COLO668 (cell line): ENCODE measurements around the gene WDR37.
"Not testable (repeated sequence)": the region's sequence is repeated elsewhere in the genome, so short reads cannot be mapped to it uniquely, and the experiment has no call there.

Experiments used
- DNase-seq: peaks from one replicate; lab custom pipeline; 2025; ENCODE audit not compliant: unreplicated experiment; lab: John Stamatoyannopoulos, UW

The WDR37 gene

GRCh38 chr10:1041514-1041913 is 14.7 kb upstream of the WDR37 start:
- no peak for DNase-seq

- DNase-seq = no peak
Measured at GRCh38 chr10:1043532-1043995, 12.6 kb upstream of the WDR37 start.

- no peak for DNase-seq
Measured at GRCh38 chr10:1044146-1044545, 12.0 kb upstream of the WDR37 start.

GRCh38 chr10:1044964-1045363 is 11.2 kb upstream of the WDR37 start:
- DNase-seq = no peak

GRCh38 chr10:1045415-1045814 is 10.8 kb upstream of the WDR37 start:
- no peak for DNase-seq

- DNase-seq = peak; percentile 6
Measured at GRCh38 chr10:1047937-1048336, 8.2 kb upstream of the WDR37 start.

- peak; percentile 43 for DNase-seq
Measured at GRCh38 chr10:1048349-1048731, 7.8 kb upstream of the WDR37 start.

- DNase-seq = peak; percentile 98
Measured at GRCh38 chr10:1048732-1049424, 7.3 kb upstream of the WDR37 start, which contains the start of gene IDI1. Gene IDI1 (minus strand): TSS chr10:1049119. CDS start chr10:1049003, 116 bp downstream.

- no peak for DNase-seq
Measured at GRCh38 chr10:1049425-1049958, 6.7 kb upstream of the WDR37 start.

GRCh38 chr10:1050145-1050544 is 6.0 kb upstream of the WDR37 start:
- no peak for DNase-seq

GRCh38 chr10:1050554-1050953 is 5.6 kb upstream of the WDR37 start:
- DNase-seq = peak; percentile 32

GRCh38 chr10:1054684-1055083 is 1.5 kb upstream of the WDR37 start:
- no peak for DNase-seq

- DNase-seq = peak; percentile 5
Measured at GRCh38 chr10:1057106-1057657, 997 bp downstream of the WDR37 start.

GRCh38 chr10:1058017-1058416 is 1.8 kb downstream of the WDR37 start:
- DNase-seq = no peak

GRCh38 chr10:1059902-1060301 is 3.7 kb downstream of the WDR37 start:
- no peak for DNase-seq

- no peak for DNase-seq
Measured at GRCh38 chr10:1061930-1062774, 6.0 kb downstream of the WDR37 start.

- DNase-seq = no peak
Measured at GRCh38 chr10:1063232-1063865, 7.2 kb downstream of the WDR37 start.

- no peak for DNase-seq
Measured at GRCh38 chr10:1064964-1065247, 8.7 kb downstream of the WDR37 start.

GRCh38 chr10:1066734-1067133 is 10.5 kb downstream of the WDR37 start:
- DNase-seq = not testable (repeated sequence)

- no peak for DNase-seq
Measured at GRCh38 chr10:1068380-1069361, 12.5 kb downstream of the WDR37 start.
